MV-4-11 (cell line): Measurements from ENCODE around the gene TNFSF13B.

Source experiments
- DNase-seq: peaks from one replicate; lab custom pipeline; 2025; lab: John Stamatoyannopoulos, UW

The TNFSF13B gene

DNA sequence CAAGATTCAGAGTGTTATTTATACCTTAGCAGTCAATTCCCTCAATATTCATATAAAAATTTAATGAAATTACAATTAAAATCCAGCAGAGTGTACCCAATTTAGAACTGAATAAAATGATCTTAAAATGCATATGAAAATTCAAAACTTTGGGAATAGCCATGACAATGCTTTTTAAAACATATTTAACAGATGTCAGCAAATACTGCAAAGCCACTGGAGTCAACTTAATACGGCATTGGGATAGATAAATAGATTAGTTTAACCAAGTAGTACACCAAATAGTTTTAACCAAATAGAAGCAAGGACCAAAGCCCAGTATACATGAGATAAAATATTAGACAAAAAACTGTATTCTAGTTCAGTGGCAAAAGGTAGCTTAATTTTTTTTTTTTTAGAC, 79.8 kb downstream of the TNFSF13B start:
- no peak for DNase-seq

DNA sequence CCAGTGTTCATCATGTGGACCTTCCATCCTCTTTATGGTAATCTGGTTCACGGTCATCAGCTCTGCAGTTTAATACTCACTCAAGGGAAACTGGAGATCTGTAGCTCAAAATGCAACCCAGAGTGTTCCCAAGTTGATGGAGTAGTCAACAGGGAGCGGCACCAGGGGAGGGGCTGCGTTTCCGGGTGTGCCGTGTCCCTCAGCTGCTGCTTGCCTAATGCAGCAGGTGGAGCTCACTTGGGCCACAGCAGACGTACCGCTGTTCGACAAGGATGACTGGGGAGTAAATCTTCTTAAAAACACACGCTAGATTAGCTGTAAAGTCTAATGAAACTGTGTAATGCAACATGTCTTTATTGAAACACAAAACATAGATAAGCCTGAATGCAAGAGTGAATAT, 81.1 kb downstream of the TNFSF13B start:
- DNase-seq, result no peak

DNA sequence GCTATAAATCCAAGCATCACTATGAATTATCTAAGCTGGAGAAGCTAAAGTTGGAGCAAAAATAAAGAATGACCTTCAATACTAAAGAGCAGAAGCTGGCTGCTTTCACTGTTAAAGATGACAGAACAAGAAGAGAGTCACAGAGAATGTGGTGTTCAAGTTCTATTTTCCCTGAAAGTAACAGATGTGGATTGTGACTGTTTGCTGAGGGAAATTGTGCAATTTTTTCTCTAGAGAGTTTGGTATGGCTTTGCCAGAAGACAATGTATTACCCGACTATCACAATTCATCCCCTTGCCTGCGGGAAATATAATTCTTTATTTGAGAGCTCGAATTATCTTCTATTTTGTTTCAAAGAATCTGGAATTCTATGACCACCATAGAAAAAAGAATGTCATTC, 83.1 kb downstream of the TNFSF13B start:
- peak; percentile 91 for DNase-seq

DNA sequence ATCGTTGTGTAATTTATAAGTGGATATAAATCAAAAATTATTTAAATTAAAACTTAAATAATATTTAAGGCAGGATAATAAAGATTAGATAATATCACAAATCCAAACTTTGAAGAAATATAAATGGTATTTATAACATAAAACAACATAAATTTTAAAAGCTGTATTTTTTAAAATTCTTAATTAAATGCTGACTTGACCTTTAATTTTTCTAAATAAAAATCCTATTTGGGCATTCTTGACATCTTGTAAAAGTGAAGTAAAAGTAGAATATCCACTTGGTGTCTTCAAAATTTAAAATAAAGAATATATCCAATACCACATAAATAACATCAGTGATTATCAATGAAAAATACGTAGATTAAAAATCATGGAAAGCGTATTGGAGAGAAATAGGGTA, 87.7 kb downstream of the TNFSF13B start:
- DNase-seq, result no peak
